ENCODE data around the gene DDX54.

Gene DDX54

DNA sequence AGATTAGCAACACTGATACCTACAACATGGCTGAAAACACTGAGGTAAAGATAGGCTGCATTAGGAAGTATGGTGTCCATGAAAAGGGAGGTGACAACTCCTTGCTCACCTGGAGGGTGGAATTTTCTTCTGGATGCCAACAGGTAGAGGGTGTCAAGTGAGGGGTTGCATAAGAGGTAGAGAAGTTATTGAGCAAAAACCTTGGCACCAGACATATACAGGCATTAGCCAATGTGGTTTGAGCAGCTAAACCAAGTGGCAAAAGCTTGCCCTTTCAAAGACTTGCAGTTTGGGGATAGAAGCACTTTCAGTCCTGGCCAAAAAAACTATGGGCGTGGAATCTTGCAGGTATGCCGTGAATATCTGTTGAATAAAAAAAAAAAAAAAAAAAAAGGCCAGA, 4.1 kb upstream of the DDX54 start:
- Histone ChIP-seq H3K79me2 (ENCODE audit: low read length) (peaks cover 31% of the 10 kb centered on the region), H3K36me3 (replicated peaks; ENCODE audit: low read depth, low read length) (peaks cover 37% of the 10 kb centered on the region), H3K9me3 (ENCODE audit: insufficient read depth, low read length) (no peaks in the 10 kb centered on the region), H2AFZ (ENCODE audit: low read depth, low read length) (no peak overlapping the region), H3K27ac (ENCODE audit: low read length) (no peak overlapping the region), H3K4me3 (ENCODE audit: low read length) (no peak overlapping the region), H3K27me3 (ENCODE audit: low read depth, low read length) (no peaks in the 10 kb centered on the region), H3K9ac (ENCODE audit: low read length) (no peak overlapping the region), H3K4me2 (ENCODE audit: low read length) (no peak overlapping the region), H4K20me1 (ENCODE audit: insufficient read depth, low read length) (no peaks in the 10 kb centered on the region), H3K4me1 (ENCODE audit: low read length) (peaks cover 14% of the 10 kb centered on the region)
- TF ChIP-seq EZH2phosphoT487 (IDR thresholded peaks at IDR 0.05; ENCODE audit: low read depth) = no peak
- TF ChIP-seq, protein P1, sequence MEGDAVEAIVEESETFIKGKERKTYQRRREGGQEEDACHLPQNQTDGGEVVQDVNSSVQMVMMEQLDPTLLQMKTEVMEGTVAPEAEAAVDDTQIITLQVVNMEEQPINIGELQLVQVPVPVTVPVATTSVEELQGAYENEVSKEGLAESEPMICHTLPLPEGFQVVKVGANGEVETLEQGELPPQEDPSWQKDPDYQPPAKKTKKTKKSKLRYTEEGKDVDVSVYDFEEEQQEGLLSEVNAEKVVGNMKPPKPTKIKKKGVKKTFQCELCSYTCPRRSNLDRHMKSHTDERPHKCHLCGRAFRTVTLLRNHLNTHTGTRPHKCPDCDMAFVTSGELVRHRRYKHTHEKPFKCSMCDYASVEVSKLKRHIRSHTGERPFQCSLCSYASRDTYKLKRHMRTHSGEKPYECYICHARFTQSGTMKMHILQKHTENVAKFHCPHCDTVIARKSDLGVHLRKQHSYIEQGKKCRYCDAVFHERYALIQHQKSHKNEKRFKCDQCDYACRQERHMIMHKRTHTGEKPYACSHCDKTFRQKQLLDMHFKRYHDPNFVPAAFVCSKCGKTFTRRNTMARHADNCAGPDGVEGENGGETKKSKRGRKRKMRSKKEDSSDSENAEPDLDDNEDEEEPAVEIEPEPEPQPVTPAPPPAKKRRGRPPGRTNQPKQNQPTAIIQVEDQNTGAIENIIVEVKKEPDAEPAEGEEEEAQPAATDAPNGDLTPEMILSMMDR (IDR thresholded peaks at IDR 0.05; ENCODE audit: low read depth, low read length) = no peak

GRCh38 chr12:113186666-113187325, 1.5 kb upstream of the DDX54 start:
- peak overlapping the region; percentile 97; the same call in 1 of the 2 replicates for H3K9ac ChIP-seq (ENCODE audit: low read length)
- H3K36me3 ChIP-seq (replicated peaks; ENCODE audit: low read depth, low read length) = peaks cover 36% of the 10 kb centered on the region
- no peaks in the 10 kb centered on the region for H3K27me3 ChIP-seq (ENCODE audit: low read depth, low read length)
- no peaks in the 10 kb centered on the region; the same call in 1 of the 2 replicates for H4K20me1 ChIP-seq (ENCODE audit: insufficient read depth, low read length)
- H2AFZ ChIP-seq (ENCODE audit: low read depth, low read length) = no peak overlapping the region
- peak overlapping the region; percentile 99 for H3K4me3 ChIP-seq (ENCODE audit: low read length)
- peak overlapping the region; percentile 79 for H3K4me2 ChIP-seq (ENCODE audit: low read length)
- H3K27ac ChIP-seq (ENCODE audit: low read length) = peak overlapping the region; percentile 87; the same call in 1 of the 2 replicates
- peaks cover 57% of the 10 kb centered on the region for H3K79me2 ChIP-seq (ENCODE audit: low read length)
- H3K4me1 ChIP-seq (ENCODE audit: low read length) = peaks cover 23% of the 10 kb centered on the region
- TF ChIP-seq EZH2phosphoT487 (IDR thresholded peaks at IDR 0.05; ENCODE audit: low read depth) = no peak
- TF ChIP-seq, protein P1 (IDR thresholded peaks at IDR 0.05; ENCODE audit: low read depth, low read length) = no peak
- no peaks in the 10 kb centered on the region for H3K9me3 ChIP-seq (ENCODE audit: insufficient read depth, low read length)

DNA sequence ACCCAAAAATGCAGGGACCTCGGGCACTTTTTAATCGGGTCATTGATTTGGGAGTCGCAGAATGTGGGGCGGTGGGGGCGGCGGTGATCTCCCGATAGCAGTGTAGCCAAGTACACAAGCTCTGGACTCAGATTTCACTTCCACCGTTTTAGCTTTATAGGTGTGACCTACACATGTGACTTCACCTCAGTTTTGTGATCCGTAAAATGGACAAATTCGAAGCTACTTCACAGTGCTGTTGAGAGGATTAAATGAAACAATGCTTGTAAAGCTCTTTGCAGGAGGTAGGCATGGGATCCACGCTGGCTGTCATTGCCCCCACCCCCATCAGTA, 721 bp upstream of the DDX54 start:
- peaks cover 23% of the 10 kb centered on the region for H3K4me1 ChIP-seq (ENCODE audit: low read length)
- peaks cover under 1% of the 10 kb centered on the region; the same call in 1 of the 2 replicates for H4K20me1 ChIP-seq (ENCODE audit: insufficient read depth, low read length)
- H3K27me3 ChIP-seq (ENCODE audit: low read depth, low read length) = no peaks in the 10 kb centered on the region
- H3K36me3 ChIP-seq (replicated peaks; ENCODE audit: low read depth, low read length) = peaks cover 32% of the 10 kb centered on the region
- H3K9me3 ChIP-seq (ENCODE audit: insufficient read depth, low read length) = no peaks in the 10 kb centered on the region
- peak overlapping the region; percentile 99 for H3K4me3 ChIP-seq (ENCODE audit: low read length)
- TF ChIP-seq, protein P1 (IDR thresholded peaks at IDR 0.05; ENCODE audit: low read depth, low read length) = no peak
- TF ChIP-seq EZH2phosphoT487 (IDR thresholded peaks at IDR 0.05; ENCODE audit: low read depth) = no peak
- peak overlapping the region; percentile 97 for H3K9ac ChIP-seq (ENCODE audit: low read length)
- peaks cover 65% of the 10 kb centered on the region for H3K79me2 ChIP-seq (ENCODE audit: low read length)
- peak overlapping the region; percentile 79 for H3K4me2 ChIP-seq (ENCODE audit: low read length)
- H2AFZ ChIP-seq (ENCODE audit: low read depth, low read length) = 0 out of 2 replicates have a peak overlapping the region, but pooled peaks have one; percentile 82
- H3K27ac ChIP-seq (ENCODE audit: low read length) = peak overlapping the region; percentile 87

GRCh38 chr12:113184900-113185179, 438 bp downstream of the DDX54 start:
- Histone ChIP-seq H3K9me3 (ENCODE audit: insufficient read depth, low read length) (no peaks in the 10 kb centered on the region), H3K4me3 (ENCODE audit: low read length) (peak overlapping the region; percentile 99), H3K4me2 (ENCODE audit: low read length) (peak overlapping the region; percentile 79), H3K79me2 (ENCODE audit: low read length) (peaks cover 72% of the 10 kb centered on the region), H4K20me1 (ENCODE audit: insufficient read depth, low read length) (peaks cover 3% of the 10 kb centered on the region; the same call in 1 of the 2 replicates), H3K36me3 (replicated peaks; ENCODE audit: low read depth, low read length) (peaks cover 37% of the 10 kb centered on the region), H2AFZ (ENCODE audit: low read depth, low read length) (peak overlapping the region; percentile 82), H3K27me3 (ENCODE audit: low read depth, low read length) (no peaks in the 10 kb centered on the region), H3K4me1 (ENCODE audit: low read length) (peaks cover 23% of the 10 kb centered on the region), H3K9ac (ENCODE audit: low read length) (peak overlapping the region; percentile 97), H3K27ac (ENCODE audit: low read length) (peak overlapping the region; percentile 87)
- TF ChIP-seq, protein P1 (IDR thresholded peaks at IDR 0.05; ENCODE audit: low read depth, low read length) = no peak
- no peak for TF ChIP-seq EZH2phosphoT487 (IDR thresholded peaks at IDR 0.05; ENCODE audit: low read depth)
